HG03520 (cell line): ENCODE data around the gene HOXC11.

Source experiments
- ATAC-seq: cut with Tn5 transposase; IDR thresholded peaks from one replicate; pipeline ENCODE4 v1.9.1; 2021; ENCODE audit warnings: mild to moderate bottlenecking, moderate library complexity; ENCODE audit not compliant: unreplicated experiment

HOXC11 gene

DNA sequence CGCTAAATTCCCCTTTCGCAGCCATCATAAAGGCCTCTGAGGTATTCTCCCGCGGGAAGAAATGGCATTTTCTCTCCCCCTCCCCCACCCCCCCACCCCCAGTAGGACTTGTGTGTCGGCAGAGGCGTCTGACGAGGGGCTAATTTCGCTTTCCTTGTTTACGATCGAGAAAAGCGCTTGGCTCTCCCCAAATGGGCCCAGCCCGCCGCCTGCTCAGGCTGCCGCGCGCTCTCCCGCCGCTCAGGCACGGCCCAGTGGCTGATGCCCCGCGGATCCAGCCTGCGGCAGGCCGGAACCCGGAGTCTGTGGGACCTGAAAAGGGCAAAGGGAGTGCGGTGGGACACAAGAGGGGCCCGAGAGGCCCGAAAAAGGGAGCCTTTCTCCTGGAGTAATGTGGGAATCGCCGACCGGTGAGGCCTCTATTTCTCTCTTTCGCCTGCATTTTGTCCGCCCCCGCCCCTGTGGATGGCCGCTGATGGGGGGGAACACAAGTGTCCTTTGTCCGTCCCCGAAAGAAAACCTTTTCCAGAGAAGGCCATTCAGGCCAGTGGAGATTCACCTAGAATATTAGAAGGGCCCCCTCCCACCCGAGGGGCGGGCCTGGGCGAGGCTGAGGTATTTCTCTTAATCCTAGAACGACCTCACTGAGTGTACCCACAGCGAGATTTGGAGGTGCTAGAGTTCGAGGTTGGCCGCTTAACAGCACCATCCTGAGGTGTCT lies 46.3 kb downstream of the HOXC11 start:
- no peak for ATAC-seq

DNA sequence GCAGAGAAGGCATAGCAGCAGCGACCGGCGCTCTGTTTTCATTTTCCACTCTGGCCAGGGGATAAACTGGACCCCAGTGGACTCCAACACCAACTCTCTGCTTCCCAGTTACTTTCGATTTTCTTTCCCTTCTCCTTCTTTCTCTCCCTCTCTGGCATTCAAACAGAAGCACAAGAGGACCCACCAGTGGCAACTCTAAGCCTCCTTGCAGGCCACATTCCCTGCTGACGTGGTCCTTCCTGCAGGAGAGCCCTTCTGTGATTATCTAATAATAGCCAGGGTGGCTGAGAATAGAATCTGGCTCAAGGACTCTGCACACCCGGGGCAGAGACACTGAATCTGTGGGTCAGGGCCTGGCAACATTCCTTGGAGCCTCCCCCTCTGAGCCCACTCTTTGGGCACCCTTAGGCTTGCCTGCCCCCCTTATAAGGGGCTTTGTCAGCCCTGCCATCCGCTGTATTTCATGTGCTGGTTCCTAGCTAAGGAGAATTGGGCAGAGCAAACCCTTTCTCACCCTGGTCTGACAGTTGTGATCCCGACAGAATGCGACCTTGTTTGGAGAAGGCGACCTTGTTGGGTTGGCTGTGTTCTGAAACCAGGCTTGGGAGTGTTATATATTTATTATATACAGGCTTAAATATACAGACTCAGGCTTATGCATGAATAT lies 47.1 kb downstream of the HOXC11 start:
- no peak for ATAC-seq

DNA sequence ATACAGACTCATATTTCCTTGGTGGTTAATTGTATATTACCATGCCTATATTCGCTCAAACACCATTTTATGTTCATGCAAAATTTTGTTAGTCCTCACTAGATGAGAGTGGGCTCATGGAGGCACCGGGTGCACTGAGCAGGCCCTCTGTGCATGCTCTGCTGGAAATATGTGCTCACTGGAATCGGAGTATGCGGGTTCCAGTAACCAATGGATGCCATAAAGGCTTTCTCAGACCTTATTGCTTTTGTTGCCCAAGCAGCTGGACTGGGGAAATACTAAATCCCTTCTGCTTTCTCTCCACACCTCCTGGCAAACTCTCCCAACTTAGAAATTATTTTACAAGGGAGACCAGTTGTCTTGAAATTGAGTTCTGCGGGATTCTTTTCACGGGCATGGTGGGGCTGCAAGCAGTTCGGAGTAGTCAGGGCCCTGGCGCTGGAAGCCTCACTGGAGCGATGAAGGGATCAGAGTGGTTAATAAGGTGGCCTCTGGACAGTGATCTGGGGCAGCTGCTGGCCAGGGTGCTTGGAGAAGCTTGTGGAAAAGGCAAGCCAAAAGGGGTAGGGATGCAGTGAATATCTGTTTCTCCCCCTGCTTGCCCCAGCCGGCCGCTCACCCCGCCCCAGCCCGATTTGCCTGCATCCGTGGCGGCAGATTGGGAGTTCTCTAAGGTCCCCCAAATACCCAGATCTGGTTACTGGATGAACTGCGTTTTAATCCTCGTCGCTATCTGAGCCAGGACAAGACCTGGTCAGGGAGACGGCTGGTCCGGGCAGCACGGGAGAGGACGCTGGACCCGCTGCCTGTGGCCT lies 47.9 kb downstream of the HOXC11 start:
- ATAC-seq: no peak

DNA sequence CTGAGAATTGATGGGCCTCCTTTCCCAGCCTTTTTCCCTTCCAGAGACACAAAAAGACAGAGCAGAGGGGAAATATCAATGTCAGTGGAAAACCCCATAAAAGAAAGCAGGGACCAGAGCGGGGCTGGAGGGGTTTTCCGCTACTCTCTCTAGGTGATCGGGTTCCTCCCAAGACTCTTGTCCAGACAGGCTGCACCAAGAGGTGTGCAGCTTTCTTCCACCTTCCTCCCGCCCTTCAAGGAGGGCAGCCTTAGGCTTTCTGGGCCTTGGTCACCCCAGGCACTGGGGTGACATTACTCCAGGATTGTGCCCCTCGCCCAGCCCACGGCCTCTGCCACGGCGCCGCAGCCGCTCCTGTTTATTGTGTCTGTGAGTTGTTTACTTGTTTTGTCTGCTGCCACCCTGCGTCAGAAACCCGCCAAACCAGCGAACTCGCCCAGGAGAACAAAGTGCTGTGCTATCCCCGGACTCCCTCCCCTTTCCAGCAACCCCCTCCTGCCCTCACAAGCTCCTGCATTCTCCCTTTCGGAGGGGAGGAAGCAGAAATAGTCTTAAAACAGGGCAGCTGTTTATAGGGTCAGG lies 48.6 kb downstream of the HOXC11 start:
- ATAC-seq: no peak

DNA sequence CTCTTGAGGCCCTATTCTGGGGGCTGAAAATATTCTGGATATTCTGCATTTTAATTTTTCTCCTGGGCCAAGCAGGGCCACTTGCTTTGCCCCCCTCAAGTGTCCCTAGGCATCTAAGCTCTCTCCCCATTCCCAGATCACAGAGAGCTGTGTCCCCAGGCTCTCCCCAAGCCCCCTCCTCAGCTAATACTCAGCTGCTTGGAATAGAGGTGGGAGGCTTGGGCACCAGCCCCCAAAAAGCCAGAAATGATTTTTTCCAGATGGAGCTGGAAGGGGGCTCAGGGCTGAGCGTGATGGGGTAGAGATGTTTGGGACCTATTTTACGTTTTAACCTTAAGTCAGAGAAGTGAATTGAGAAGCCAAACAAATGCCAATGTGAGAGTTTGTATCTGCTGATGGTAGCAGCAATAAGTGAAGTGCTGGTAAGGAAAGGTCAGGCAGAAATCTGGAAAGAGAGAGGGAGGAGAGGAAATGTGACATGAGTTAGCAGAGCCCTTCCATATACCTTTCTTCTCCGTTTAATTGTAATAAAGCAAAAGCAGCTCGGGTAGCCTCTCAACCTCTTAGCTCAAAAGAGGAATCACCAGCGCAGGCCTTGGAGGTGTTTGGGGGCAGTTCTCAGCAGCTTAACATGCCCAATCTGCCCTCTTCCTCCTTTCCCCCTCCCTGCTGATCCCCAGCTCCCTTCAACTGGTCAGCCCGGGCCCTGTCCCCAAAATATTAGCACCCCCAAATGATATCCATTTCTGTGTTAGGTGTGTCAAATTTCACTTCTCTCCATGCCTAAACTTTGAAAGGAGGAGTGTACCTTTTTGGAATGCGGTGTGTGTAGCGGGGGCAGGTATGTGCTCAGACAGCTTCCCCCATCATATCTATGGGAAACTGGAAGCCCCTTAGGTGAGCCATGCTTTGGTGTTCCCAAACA lies 50.3 kb downstream of the HOXC11 start:
- no peak for ATAC-seq

DNA sequence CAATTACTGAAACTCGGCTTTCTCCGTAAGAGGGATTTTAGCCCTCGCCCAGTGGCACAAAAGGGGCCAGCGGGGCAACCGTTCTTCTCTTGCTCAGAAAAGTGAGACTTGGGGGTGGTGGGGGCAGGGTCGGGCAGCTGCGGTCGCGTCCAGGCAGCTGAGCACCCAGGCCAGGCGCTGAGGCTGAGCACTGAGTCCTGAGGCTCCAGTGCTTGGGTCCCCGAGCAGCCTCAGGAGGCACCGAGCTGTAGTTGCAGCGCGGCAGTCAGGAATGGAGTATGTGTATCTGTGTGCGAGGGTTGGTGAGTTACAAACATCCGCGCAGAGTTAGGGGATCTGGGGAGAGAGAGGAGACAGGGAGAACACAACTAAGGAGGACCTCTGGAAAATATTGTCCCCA lies 51.2 kb downstream of the HOXC11 start:
- no peak for ATAC-seq

DNA sequence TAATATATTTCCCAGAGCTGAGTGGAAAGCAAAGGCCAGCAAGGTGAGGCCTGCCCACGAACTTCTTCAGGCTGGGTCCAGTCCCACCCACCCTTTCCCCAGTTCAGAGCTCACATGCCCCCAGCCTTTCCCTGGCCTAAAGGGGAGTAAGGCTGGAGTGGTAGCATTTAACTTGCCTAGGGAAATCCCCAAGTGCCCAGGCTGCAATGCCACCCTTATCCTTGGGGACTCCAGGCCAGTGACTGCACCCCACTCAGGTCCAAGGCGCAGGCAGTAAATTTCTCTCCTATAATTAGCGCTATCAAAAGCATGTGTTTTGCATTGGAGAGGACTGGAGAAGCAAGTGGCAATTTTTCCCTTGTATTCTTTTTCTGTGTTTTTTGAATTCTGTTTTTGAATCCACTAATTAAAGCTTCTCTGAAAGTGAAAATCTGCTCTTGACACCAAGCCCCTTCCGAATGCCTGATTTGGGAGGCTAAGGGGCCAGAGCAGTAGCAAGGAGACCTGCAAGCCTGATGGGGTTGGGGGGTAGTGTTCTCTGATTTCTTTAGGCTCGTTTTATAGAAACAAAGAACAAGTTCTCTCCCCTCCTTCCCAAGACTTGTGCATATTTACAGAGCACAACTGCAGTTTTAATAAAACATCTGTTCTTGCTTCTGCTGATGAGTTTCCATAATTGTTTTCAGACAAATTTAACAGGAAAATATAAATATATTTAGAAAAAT lies 51.8 kb downstream of the HOXC11 start:
- ATAC-seq: no peak

DNA sequence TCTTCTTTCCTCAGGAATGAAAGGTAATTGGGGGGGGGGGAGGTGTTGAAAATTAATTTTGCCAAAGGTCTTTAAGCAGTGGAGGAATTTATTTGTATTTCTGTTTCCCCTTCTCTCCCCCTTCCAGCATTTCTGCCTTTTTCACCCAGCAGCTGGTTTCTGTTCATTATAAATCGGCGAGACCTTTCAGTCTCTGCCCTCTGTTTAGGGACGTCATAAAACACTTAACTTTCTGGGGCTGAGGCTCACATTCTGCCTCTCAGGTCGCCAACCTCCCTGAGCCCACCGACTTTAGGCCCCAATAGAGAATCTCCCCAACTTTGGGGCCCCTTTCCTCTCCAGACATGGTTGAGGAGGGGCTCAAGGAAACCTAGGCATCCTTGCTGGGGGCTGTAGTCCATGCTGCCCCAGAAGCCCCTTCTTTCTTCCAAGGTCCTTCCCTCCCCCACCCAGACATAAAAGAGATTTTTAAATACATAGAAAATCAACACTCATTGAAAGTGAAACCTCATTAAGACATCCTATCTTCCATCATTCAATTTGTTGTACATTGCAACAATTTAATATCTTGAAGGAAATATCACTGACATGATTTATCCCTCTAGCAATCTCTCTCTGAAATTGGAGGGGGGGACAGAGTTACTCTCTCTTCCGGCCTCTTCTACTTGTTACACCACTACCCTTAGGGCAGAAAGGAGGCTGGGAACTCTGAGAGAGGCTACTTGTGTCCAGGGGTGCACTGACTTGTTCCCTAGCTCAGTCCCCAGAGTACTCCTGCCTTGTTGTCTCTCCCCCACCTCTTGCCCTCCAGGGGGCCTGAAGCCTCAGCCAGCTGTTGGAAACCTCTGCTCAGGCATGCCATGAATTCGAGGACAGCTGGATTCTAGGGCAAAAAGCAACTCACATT lies 52.8 kb downstream of the HOXC11 start:
- ATAC-seq: no peak

DNA sequence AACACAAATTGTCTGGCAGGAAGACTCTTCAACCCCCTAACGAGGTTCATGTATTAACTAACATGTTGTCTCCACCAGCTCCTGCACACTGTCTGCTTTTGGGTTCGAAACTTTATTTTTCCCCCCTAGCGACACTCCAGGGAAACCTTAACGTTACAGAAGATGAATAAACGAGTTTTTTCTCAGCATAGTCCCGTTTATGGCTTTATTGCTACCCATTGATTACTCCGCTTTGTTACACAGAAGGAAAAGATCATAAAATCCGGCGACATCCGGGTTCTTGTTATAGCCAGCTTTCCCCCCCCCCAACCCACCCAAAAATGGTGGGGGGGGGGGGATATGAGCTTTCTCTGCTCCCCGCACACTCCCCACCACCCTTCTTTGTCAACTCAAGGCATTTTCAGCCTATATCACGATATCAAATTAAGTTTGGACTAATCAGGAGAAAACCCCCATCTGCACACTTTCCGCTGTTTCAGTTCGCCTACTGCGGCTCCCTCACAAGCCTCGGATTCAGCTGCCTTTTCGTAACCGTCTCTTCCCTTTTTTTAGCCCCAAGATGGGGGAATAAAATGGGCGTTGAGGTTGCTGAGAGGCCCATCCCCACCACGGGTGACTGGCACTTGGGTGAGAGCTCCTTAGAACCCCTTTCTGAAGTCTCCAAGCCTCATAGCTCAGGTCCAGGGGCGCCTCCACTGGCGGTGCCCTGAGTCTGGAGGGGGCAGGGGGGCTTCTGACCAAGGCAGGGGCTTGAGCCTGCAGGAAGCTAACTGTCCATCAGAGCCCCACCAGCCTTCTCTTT lies 53.9 kb downstream of the HOXC11 start:
- ATAC-seq: no peak
